Activated naive CD4-positive, alpha-beta T cell treated with anti-CD3 and anti-CD28 coated beads, Interleukin-2, amount 50 U/mL, for 72 hours (primary cell): ENCODE results near the gene CREB1. TPM values are rescaled to one million over a fixed set of nuclear protein-coding genes. Genes with fewer than 3 reads are reported as not detected.
"Not testable (repeated sequence)": the region's sequence is repeated elsewhere in the genome, so short reads cannot be mapped to it uniquely, and the experiment has no call there.

ENCODE experiments used
- ATAC-seq, 2 donors: fragments of 150-1000 bp; cut with Tn5 transposase; 2 replicates each; pipeline ENCODE4 v1.10.0; 2021; ENCODE audit warnings: mild to moderate bottlenecking in 2 of 2, moderate library complexity in 2 of 2
- DNase-seq, 2 donors: peaks; one replicate each; pipeline ENCODE4 v3.0.0; 2021 to 2022; ENCODE audit warnings: low spot score in 2 of 2
- H3K27ac Mint-ChIP-seq, 2 donors: one replicate each; pipeline ENCODE4 v1.8.0; 2022; ENCODE audit warnings: mild to moderate bottlenecking in 2 of 2, mixed read lengths in 2 of 2
- H3K36me3 Mint-ChIP-seq, 2 donors: one replicate each; pipeline ENCODE4 v1.8.0; 2022; ENCODE audit warnings: mixed read lengths in 2 of 2
- H3K9me3 Mint-ChIP-seq, 2 donors: one replicate each; pipeline ENCODE4 v1.8.0; 2022; ENCODE audit warnings: mixed read lengths in 2 of 2
- total RNA-seq, 2 donors: library from RNA; stranded (reverse); gene quantifications; one replicate each; pipeline ENCODE4 v1.2.3, GENCODE V29; 2022

The CREB1 gene
- total RNA-seq, 2 donors from 2014 or later = 68.1 to 89.3 TPM

DNA sequence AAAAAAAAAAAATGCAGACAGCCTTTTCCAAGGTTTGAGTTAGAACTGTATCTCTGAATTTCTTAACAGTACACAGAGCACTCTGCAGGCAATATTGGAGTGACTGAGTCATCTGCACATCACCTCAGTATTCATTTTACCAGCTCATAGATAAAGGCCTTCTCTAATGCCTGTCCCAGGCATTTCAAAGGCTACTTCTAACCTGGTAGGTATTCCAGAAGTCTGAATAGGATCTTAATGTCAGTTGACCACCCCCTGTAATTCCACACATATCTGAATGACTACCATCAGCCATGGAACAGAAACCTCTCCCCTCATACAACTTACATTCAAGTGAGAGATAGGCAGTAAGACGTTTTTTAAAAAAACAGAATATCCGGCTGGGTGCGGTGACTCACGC is 86.4 kb downstream of the CREB1 start:
- Mint-ChIP-seq H3K36me3 (peaks cover 18 to 46% of the 10 kb centered on the region in 2 donors), H3K9me3 (no peaks in the 10 kb centered on the region), H3K27ac (peak overlapping the region in 1 of 2 donors; percentile 33)
- DNase-seq = no peak
- ATAC-seq = peak in 1 of 2 donors; percentile 24

DNA sequence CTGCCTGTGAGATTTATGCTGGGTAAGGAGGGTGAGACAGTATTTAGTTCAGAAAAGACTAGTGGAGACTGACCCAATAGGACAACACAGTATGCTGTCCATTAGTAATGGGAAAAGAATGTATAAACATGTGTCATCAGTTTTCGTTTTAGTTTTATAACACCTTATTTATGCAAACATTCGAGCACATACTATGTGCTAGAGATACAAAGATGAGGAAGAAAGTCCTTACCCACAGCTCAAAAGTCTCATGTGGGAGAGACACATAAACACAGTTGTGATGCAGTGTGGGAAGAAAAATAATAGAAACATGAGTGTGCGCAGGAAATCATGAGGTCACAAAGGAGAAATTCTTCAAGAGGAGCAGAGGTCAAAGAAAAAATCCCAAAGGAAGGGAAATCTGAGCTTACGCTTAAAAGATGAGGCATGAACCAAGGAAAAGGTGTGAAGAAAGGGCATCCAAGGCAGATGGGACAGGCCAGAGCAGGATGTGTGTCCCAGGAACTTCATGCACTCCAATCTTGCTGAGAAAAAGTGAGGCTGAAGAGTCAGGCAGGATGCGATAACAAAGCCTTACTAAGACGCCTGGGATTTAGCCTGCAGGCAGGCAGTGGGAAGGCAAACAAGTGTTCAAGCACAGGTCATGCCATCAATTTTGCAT is 87.4 kb downstream of the CREB1 start:
- H3K36me3 Mint-ChIP-seq = peaks cover 18 to 53% of the 10 kb centered on the region in 2 donors
- peak overlapping the region in 1 of 2 donors; percentile 33 for H3K27ac Mint-ChIP-seq
- ATAC-seq (no peak), DNase-seq (no peak)
- H3K9me3 Mint-ChIP-seq = no peaks in the 10 kb centered on the region

DNA sequence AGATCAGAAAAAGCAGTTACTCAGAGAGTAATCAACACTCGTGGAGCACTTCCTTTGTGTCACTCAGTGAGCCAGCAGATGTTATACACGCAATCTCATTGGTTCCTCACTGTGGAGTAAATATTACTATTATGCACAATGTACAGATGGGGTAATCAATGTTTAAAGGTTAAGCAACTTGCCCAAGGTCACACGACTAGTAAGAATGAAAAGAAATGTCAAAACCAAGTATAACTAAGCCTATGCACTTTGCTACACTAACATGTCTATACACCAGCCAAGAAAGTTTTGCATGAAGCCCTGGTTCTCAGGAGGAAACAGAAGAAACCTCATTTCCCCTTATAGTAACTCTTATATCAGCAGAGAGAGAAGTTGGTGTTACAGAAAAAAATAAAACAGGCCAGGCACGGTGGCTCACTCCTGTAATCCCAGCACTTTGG is 90.0 kb downstream of the CREB1 start:
- Mint-ChIP-seq H3K9me3 (no peaks in the 10 kb centered on the region), H3K36me3 (peaks cover 31 to 58% of the 10 kb centered on the region in 2 donors), H3K27ac (peak overlapping the region; percentile 15 to 75)
- DNase-seq (no peak), ATAC-seq (no peak)

DNA sequence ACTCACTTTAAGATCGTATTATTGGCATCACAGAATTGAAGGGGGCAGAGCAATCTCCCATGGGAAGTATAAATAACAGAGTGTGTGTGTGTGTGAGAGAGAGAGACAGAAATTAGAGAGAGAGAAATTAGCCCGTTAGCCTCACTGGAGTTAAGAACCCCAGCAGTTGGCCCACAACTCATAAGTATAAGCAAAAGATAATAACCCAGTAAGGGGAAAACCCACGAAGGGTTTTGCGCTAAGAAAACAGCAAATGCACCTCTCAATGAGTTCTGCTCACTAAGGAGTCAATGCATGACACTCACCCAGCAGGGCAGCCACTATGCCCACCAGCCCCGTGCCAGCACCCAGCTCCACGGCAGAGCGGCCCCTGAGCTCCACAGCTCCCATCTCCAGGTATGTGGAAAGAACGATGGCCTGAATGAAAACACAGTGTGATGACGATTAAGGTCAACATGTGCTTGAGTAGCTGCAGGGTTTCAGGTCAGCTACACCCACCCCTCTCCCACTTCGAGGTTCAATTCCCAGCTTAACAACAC is 91.8 kb downstream of the CREB1 start:
- no peak for DNase-seq
- H3K27ac Mint-ChIP-seq = peak overlapping the region in 1 of 2 donors; percentile 55
- peaks cover 26 to 53% of the 10 kb centered on the region in 2 donors for H3K36me3 Mint-ChIP-seq
- ATAC-seq = no peak
- H3K9me3 Mint-ChIP-seq = no peaks in the 10 kb centered on the region

DNA sequence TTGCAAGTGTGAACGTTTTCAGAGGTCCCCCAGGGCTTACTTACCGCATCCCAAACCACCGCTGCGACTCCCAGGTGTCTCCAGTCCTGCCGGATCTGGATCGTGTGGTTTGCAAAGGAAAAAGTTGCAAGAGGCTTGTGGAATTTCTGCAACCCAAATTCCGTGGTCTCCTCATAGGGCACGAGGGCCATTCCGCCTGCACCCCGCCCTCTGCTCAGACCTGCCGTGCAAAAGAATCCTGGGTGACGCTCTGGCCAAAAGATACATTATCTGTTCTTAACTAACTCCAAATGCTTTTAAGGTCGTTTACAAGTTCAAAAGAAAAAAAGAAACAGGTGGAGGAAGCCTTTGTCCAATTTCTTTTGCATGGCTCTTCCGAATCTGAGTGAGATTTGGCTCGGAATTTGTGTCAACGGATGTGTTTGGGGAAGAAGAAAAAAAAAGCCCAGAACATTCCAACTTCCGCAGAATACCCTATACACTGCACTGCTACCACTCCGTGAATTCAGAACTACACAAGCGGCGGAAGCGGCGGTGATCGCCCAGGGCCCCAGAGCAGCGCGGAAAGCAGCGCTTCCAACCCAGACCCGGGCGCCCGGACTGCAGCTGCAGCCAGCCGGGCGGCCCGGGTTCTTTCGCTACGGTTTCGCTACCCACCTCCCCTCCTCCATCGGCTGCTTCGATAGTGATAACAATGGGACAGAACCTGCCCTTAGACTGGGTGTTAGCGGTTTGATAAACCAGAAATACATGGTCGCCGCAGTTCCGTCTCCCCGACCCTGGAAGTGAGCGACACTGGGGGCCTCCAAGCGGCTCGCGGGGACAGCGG is 94.6 kb downstream of the CREB1 start:
- no peaks in the 10 kb centered on the region for H3K9me3 Mint-ChIP-seq
- ATAC-seq = peak; percentile 46 to 47
- peak overlapping the region; percentile 89 to 96 for H3K27ac Mint-ChIP-seq
- peaks cover 15 to 35% of the 10 kb centered on the region in 2 donors for H3K36me3 Mint-ChIP-seq
- DNase-seq = peak; percentile 66 to 70

DNA sequence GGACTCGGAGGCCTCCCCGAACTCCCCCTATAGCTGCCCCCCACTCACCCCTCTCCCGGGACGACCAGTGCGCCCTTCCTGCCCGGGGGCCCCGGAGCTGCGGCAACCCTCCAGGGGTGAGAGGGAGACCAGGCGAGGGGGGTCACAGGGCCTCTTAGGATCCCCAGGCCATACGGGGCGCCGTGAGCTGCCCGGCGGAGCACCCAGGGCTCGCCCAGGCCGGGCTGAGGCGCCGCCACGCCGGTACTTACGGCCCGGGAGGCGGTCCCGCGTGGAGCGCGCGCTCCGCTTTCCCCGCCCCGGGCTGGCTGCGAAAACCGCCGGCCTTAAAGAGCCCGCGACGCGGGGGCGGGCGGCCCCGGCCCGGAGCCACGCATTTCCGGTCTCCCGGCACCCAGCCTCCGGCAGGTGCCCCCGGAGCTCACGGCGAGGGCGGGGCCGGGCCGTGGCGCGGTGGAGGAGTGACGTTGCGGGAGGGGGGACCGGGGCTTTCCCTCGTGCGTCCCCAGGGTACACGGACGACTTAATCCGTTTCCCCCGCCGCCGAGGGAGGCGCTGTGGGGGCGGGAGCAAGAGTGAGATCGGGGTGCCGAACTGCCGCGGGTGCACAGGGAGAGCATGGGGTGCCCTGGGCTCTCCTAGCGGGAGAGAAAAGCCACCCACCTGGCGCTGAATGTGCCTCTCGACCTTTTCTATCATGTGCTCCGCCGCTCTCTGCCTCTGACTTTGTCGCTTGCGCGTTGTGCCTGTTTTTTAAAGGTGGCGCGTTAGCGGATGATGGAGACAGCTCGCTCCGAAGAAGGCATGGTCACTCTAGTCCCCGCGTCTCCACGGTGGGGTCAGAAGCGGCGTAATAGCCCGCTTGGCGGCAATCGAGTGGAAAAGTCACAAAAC is 95.5 kb downstream of the CREB1 start, which contains the start of gene METTL21A:
Gene METTL21A, minus strand, starts transcription at position 381 of the 894 bp plus-strand sequence. CDS start 1,019 bp downstream, outside the sequence.
- Mint-ChIP-seq H3K9me3 (no peaks in the 10 kb centered on the region), H3K36me3 (peaks cover 15 to 30% of the 10 kb centered on the region in 2 donors), H3K27ac (peak within 1 kb of the TSS; percentile 89 to 96)
- ATAC-seq (peak; percentile 77 to 86), DNase-seq (peak; percentile 89 to 95)

DNA sequence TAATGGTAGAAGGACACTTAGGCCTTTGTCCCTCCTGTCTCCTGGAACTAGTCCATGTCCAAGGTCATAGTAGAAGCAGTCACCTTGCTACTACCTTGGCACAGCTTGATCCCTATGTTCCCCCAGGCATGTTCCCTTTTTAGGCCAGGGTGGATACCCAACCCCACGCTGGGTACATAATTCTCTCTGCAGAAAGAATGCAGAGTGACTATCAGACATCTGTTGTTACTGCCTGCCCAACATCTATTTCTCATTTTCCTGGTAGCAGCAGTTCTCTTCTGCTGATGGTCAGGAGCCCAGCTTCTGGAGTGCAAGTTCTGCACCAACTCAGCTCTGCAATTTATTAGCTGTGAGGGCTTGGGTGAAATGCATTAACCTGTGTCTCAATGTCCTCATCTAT is 99.8 kb downstream of the CREB1 start:
- ATAC-seq (no peak), DNase-seq (no peak)
- no peaks in the 10 kb centered on the region for H3K9me3 Mint-ChIP-seq
- H3K27ac Mint-ChIP-seq = no peak overlapping the region
- peaks cover under 1% of the 10 kb centered on the region in 2 donors for H3K36me3 Mint-ChIP-seq

DNA sequence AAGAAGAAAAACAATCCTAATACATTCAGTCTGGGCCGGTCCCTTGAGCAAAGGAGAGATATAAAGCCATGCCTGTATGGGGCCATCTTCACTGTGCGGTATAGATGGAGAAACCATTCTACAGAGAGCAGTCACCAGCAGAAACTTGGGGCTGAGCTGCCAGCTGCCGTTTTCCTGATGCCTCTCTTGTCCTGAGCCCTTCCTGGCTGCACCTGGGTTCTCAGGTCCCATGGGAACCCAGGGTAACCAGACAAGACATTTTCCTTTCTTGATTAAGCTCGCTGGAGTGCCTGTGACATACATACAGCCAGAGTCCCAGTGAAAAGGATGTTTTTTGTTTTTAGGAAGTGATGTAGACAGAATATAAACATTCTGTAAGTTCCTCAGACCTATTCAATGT is 100.7 kb downstream of the CREB1 start:
- Mint-ChIP-seq H3K27ac (no peak overlapping the region), H3K9me3 (no peaks in the 10 kb centered on the region), H3K36me3 (no peaks in the 10 kb centered on the region)
- DNase-seq (no peak), ATAC-seq (no peak)

DNA sequence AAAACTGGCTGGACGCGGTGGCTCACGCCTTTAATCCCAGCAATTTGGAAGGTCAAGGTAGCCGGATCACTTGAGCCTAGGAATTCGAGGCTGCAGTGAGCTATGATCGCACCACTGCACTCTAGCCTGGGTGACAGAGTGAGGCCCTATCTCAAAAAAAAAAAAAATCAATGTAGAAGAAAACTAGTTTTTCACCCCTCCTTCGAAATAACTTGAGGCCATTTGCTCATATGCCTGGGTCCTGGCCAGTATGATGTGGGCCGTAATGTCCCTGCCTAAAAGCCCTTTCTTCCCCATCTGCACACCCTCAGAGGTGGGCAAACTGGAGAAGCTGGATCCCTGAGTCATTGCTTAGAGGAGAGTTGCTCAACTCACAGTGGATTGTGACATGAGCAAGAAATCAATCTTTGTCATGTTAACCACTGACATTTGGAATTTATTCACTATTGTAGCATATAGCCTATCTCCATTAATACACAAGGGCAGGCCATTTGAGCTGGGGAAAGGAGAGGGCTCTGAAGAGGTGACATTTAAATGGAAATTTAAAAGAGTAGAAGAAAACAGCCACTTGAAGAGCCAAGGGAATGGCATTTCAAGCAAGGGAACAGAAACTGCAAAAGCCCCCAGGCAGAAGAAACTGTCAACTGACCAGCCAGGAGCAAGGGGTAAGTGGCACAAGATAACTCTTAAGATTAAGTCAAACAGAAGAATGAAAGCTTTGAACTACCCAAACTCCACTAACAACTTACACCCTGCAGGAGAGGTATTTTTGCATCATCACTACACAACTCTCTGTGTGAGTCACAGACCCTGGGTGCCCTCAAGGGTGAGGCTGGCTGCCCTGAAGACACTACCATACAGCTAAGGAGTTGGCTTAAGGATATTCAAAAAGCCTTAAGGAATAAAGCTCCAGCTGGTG is 103.1 kb downstream of the CREB1 start:
- peak in 1 of 2 donors; percentile 10 for DNase-seq
- no peaks in the 10 kb centered on the region for H3K9me3 Mint-ChIP-seq
- ATAC-seq = peak; percentile 86 to 91
- peak overlapping the region in 1 of 2 donors; percentile 56 for H3K27ac Mint-ChIP-seq
- H3K36me3 Mint-ChIP-seq = no peaks in the 10 kb centered on the region

DNA sequence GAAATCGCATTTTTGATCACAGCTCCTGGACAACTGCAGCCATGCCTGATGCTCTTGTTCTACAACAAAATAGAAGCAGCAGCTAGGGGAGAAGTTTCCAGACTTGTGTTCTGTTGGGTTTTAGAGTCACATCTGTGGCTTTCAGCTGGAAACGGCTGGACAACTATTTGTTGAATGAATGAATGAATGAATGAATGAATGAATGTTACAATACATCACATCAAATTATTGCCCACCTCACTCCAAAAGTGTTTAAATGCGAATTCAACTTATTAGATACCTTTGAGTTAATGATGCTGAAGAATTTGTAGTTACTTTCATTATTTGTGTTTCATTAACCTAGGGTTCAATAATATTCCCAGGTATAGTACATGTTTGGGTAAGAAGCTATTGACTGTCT is 103.9 kb downstream of the CREB1 start:
- H3K27ac Mint-ChIP-seq = no peak overlapping the region
- ATAC-seq (no peak), DNase-seq (no peak)
- H3K9me3 Mint-ChIP-seq = no peaks in the 10 kb centered on the region
- H3K36me3 Mint-ChIP-seq = no peaks in the 10 kb centered on the region

DNA sequence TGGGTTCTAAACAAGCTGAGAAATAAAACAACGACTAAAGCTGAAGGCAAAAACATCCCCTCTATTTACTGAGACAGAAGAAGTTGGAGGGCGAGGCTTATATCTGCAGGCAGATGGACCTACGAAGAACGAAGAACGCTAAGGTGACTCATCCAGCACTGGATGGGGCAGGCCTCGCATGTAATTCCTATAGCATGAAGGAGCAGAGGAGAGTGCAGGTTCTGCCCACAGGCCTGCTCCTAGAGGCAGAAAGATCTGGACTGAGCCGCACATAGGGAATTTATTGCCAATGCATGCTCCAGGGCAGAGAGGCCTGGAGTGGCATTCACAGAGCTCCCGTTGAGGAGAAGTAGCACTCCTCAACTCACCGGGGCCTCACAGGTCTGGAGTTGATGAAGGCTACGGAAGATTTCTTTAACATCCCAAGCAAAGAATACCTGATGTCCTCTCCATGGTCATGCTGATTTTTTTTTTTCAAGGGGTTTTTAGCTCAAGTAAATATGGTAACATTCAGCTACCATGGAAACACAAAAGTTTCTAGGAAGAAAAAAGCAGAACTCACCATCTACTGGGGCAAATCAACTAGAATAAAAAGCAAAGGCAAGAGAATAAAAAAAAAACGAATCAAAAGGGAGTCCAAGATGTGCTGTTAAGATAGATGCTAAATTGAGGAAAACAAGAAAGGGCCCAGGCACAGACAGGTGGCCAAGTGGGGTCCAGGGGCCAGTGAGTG is 105.9 kb downstream of the CREB1 start:
- Mint-ChIP-seq H3K9me3 (peaks cover 0 to 5% of the 10 kb centered on the region in 2 donors), H3K36me3 (peaks cover 6% of the 10 kb centered on the region in 2 donors), H3K27ac (peak overlapping the region in 1 of 2 donors; percentile 3)
- ATAC-seq (no peak), DNase-seq (no peak)

DNA sequence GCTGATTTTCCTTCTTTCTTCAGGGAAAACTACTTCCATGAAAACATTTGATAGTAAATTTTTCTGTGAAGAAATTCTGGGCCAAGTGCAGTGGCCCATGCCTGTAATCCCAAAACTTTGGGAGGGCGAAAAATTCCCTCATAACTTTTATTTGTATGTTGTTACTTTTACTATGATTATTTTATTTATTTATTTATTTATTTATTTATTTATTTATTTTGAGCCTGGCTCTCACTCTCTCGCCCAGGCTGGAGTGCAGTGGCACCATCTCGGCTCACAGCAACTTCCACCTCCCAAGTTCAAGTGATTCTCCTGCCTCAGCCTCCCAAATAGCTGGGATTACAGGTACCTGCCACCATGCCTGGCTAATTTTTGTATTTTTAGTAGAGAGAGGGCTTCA is 109.5 kb downstream of the CREB1 start:
- DNase-seq, H3K27ac Mint-ChIP-seq, ATAC-seq: not testable (repeated sequence)
- H3K36me3 Mint-ChIP-seq = peaks cover 7 to 14% of the 10 kb centered on the region in 2 donors
- H3K9me3 Mint-ChIP-seq = peaks cover 0 to 12% of the 10 kb centered on the region in 2 donors

DNA sequence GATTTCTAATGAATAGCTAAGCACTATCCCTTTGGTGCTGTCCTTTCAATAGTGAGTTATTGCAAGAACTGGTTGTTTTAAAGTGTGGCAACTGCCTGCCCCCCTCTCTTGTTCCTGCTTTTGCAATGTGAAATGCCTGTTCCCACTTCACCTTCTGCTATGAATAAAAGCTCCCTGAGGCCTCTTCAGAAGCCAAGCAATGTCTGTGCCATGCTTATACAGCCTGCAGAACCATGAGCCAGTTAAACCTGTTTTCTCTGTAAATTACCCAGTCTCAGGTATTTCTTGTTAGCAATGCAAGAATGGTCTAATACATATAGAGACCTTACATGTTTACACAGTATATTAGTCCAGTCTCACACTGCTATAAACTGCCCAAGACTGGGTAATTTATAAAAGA is 110.4 kb downstream of the CREB1 start:
- Mint-ChIP-seq H3K27ac (no peak overlapping the region), H3K9me3 (peaks cover 0 to 12% of the 10 kb centered on the region in 2 donors), H3K36me3 (peaks cover 7 to 14% of the 10 kb centered on the region in 2 donors)
- ATAC-seq (no peak), DNase-seq (no peak)

DNA sequence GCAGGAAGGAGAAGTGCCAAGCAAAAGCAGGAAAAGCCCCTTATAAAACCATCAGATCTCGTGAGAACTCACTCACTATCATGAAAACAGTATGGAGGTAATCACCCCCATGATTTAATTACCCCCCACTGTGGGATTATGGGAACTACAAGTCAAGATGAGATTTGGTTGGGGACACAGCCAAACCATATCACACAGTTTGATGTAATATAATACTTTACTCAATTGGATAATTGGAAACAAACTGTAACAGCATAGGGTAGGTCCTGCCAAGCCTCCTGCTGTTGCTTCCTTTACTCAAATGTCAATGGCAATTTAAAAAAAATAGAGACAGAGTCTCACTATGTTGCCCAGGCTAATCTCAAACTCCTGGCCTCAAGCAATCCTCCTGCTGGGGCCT is 110.9 kb downstream of the CREB1 start:
- Mint-ChIP-seq H3K27ac (no peak overlapping the region), H3K9me3 (peaks cover 0 to 12% of the 10 kb centered on the region in 2 donors), H3K36me3 (peaks cover 7 to 14% of the 10 kb centered on the region in 2 donors)
- DNase-seq (no peak), ATAC-seq (no peak)

DNA sequence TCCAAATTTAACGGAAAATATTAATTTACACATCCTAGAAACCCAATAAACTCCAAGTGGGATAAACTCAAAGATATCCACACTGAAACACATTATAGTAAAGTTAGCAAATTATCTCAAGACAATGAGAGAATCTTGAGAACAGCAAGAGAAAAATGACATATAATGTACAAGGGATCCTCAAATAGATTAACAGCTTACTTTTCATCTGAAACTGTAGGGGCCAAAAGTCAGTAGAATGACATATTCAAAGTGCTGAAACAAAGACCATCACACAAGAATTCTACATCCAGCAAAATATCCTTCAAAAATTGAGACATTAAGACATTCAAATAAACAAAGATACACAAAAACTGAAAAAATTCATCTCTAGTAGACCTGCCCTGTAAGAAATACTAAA is 114.1 kb downstream of the CREB1 start:
- H3K27ac Mint-ChIP-seq = no peak overlapping the region
- DNase-seq = no peak
- H3K9me3 Mint-ChIP-seq = peaks cover 0 to 12% of the 10 kb centered on the region in 2 donors
- no peak for ATAC-seq
- peaks cover 7 to 14% of the 10 kb centered on the region in 2 donors for H3K36me3 Mint-ChIP-seq
